HepG2 (cell line): Measurements from ENCODE around the gene CPXM2. TPM values are rescaled to one million over a fixed set of nuclear protein-coding genes. Genes with fewer than 3 reads are reported as not detected.

Source experiments
- ATAC-seq: fragments of 200-7000 bp; cut with Tn5 transposase; 3 replicates; pipeline ENCODE4 v1.9.1; 2020; ENCODE audit warnings: mild to moderate bottlenecking, moderate library complexity
- BruUV-seq: library from RNA; stranded (reverse); fragments of 400-500 nt; replicated peaks from 2 replicates; lab custom pipeline; 2021; lab: Mats Ljungman, UMichigan
- CTCF ChIA-PET: fragments of 300-600 bp; formaldehyde crosslinking; extraction: SDS; loops from one replicate; lab custom pipeline; 2021; ENCODE audit warnings: low total read pairs, inconsistent platforms, low intra/inter-chr PET ratio; lab: Yijun Ruan, JAX
- POLR2A ChIA-PET: fragments of 350-600 bp; sonication (Branson Sonifier 250); formaldehyde crosslinking; loops from one replicate; lab custom pipeline; 2020; ENCODE audit warnings: antibody characterized with exemption, inconsistent platforms; lab: Yijun Ruan, JAX
- DNase-seq: peaks from one replicate; pipeline ENCODE4 v3.0.0-alpha.2; 2015; ENCODE audit warnings: low spot score
- FAIRE-seq: peaks from 3 replicates; lab custom pipeline; 2011; peaks lifted over from hg19 to GRCh38; lab: Jason Lieb, UNC
- H2AFZ ChIP-seq: one replicate; pipeline ENCODE4 v1.6.1; 2011; ENCODE audit warnings: low read length, inconsistent platforms
- H3K27ac ChIP-seq: fragments of 300-600 bp; 3 replicates; pipeline ENCODE4 v1.8.0; 2011; ENCODE audit warnings: mixed run types, mild to moderate bottlenecking, mixed read lengths, low read length, inconsistent platforms; ENCODE audit not compliant: insufficient read depth; ENCODE audit errors: extremely low read length
- H3K27me3 ChIP-seq, 2 experiments: fragments of 200-600 bp in 1 of 2; 2 replicates in 1 of 2; 3 replicates in 1 of 2; pipeline versions ENCODE4 v1.6.0 to v1.8.0; 2011; ENCODE audit warnings: low read length in 2 of 2, mild to moderate bottlenecking in 2 of 2, moderate library complexity in 2 of 2, inconsistent platforms in 1 of 2; ENCODE audit not compliant: insufficient read depth in 2 of 2, control insufficient read depth in 1 of 2
- H3K36me3 ChIP-seq, 2 experiments: fragments of 200-600 bp in 1 of 2; replicated peaks in 1 of 2; 2 replicates in 1 of 2; 3 replicates in 1 of 2; pipeline versions ENCODE4 v1.5.1 to v1.8.0; 2011; ENCODE audit warnings: low read length in 2 of 2, inconsistent platforms in 1 of 2; ENCODE audit not compliant: insufficient read depth in 2 of 2, control insufficient read depth in 1 of 2
- H3K4me1 ChIP-seq: 2 replicates; pipeline ENCODE4 v1.5.1; 2012; ENCODE audit warnings: low read length, inconsistent platforms; ENCODE audit not compliant: insufficient read depth
- H3K4me2 ChIP-seq: 2 replicates; pipeline ENCODE4 v1.6.0; 2011; ENCODE audit warnings: low read depth, low read length, inconsistent platforms
- H3K4me3 ChIP-seq, 3 experiments: fragments of 200-600 bp in 1 of 3; sonication (generic), shearing (Covaris generic) in 1 of 3; replicated peaks in 1 of 3; 2 replicates each; pipeline ENCODE4 v1.5.1; 2011 to 2016; ENCODE audit warnings: low read length in 3 of 3, inconsistent platforms in 2 of 3, low read depth in 2 of 3, mild to moderate bottlenecking in 2 of 3, control low read depth in 1 of 3, mixed read lengths in 1 of 3; ENCODE audit not compliant: insufficient read depth in 1 of 3
- H3K79me2 ChIP-seq: one replicate; pipeline ENCODE4 v1.6.1; 2011; ENCODE audit warnings: low read length, inconsistent platforms; ENCODE audit not compliant: insufficient read depth
- H3K9ac ChIP-seq: 2 replicates; pipeline ENCODE4 v1.6.0; 2011; ENCODE audit warnings: mild to moderate bottlenecking, low read depth, low read length, inconsistent platforms; ENCODE audit not compliant: insufficient read depth
- H3K9me3 ChIP-seq: 2 replicates; pipeline ENCODE4 v1.5.1; 2012; ENCODE audit warnings: mild to moderate bottlenecking, low read length
- H4K20me1 ChIP-seq: 2 replicates; pipeline ENCODE4 v1.6.0; 2011; ENCODE audit warnings: inconsistent platforms, mild to moderate bottlenecking, low read length, moderate library complexity; ENCODE audit not compliant: insufficient read depth
- CBX2 ChIP-seq, 2 experiments: fragments of 200-600 bp in 1 of 2; sonication (generic); formaldehyde crosslinking in 1 of 2; IDR thresholded peaks; 2 replicates each; pipeline versions ENCODE4 v1.7.0 to v1.8.1; 2018 to 2022; ENCODE audit warnings: low read depth in 2 of 2, low read length in 1 of 2, mild to moderate bottlenecking in 1 of 2, missing genetic modification reagents in 1 of 2
- FOXM1 ChIP-seq: sonication (generic); formaldehyde crosslinking; IDR thresholded peaks from 2 replicates; pipeline ENCODE4 v1.5.0; 2020; ENCODE audit warnings: missing genetic modification reagents
- NFE2 ChIP-seq: sonication (generic); formaldehyde crosslinking; IDR thresholded peaks from 2 replicates; pipeline ENCODE4 v1.4.0; 2020; ENCODE audit warnings: missing genetic modification reagents
- NFRKB ChIP-seq: fragments of 450-650 bp; IDR thresholded peaks from 2 replicates; pipeline ENCODE4 v1.6.1; 2017
- POGZ ChIP-seq: sonication (generic); formaldehyde crosslinking; IDR thresholded peaks from 2 replicates; pipeline ENCODE4 v1.4.0; 2020; ENCODE audit warnings: mild to moderate bottlenecking, missing genetic modification reagents
- XBP1 ChIP-seq: sonication (generic); formaldehyde crosslinking; IDR thresholded peaks from 2 replicates; pipeline ENCODE4 v1.5.0; 2020; ENCODE audit warnings: missing genetic modification reagents
- ZKSCAN8 ChIP-seq: IDR thresholded peaks from 2 replicates; pipeline ENCODE4 v1.6.1; 2016; ENCODE audit warnings: borderline replicate concordance, missing genetic modification reagents, missing compliant biosample characterization
- ZNF615 ChIP-seq: sonication (generic); formaldehyde crosslinking; IDR thresholded peaks from 2 replicates; pipeline ENCODE4 v1.5.0; 2020; ENCODE audit warnings: mild to moderate bottlenecking, missing genetic modification reagents, borderline replicate concordance
- ZNF775 ChIP-seq: sonication (generic); formaldehyde crosslinking; IDR thresholded peaks from 2 replicates; pipeline ENCODE4 v1.4.0; 2020; ENCODE audit warnings: missing genetic modification reagents, mild to moderate bottlenecking, moderate library complexity, borderline replicate concordance
- WGBS: methylation state at CpG from one replicate; pipeline ENCODE4 v1.1.6; 2017; ENCODE audit warnings: low lambda C conversion rate; 5-methylcytosine and 5-hydroxymethylcytosine counted together
- in situ Hi-C: cut with HindIII; loops from 2 replicates; pipeline ENCODE4 v1.10.0; 2017; ENCODE audit warnings: low pct_unique_long_range_greater_than_20kb; ENCODE audit not compliant: extremely low pct_ligation_motif_present
- intact Hi-C: fragments of 100-400 bp; cut with micrococcal nuclease; formaldehyde crosslinking; loops from one replicate; pipeline ENCODE4 v1.10.0; 2022; ENCODE audit not compliant: unreplicated experiment
- polyA plus RNA-seq, 8 experiments: library from polyadenylated mRNA; depleted of rRNA in 3 of 8; stranded (reverse) in 7 of 8; unstranded in 1 of 8; fragments of >200 nt; fragmentation: Illumina TruSeq in 4 of 8; extraction: Trizol in 4 of 8; gene quantifications; 2 replicates each; pipeline versions ENCODE4 v1.2.1 to v1.2.3, GENCODE V29; 2011 to 2016; ENCODE audit warnings: low read depth in 4 of 8, missing spikeins in 1 of 8, mixed read lengths in 1 of 8; ENCODE audit not compliant: insufficient read depth in 1 of 8
- total RNA-seq, 5 experiments: library from RNA; depleted of rRNA; stranded (reverse); fragments of >200 nt; fragmentation: Illumina TruSeq; extraction: Trizol; gene quantifications; 2 replicates each; pipeline ENCODE4 v1.2.3, GENCODE V29; 2016; ENCODE audit warnings: low read depth in 1 of 5
- TF ChIP-seq, protein P1 (sequence below): sonication (generic); formaldehyde crosslinking; IDR thresholded peaks from 2 replicates; pipeline ENCODE4 v1.5.1; 2020; ENCODE audit warnings: mild to moderate bottlenecking, missing genetic modification reagents, moderate library complexity
- TF ChIP-seq, protein P2 (sequence below): sonication (generic); formaldehyde crosslinking; IDR thresholded peaks from 2 replicates; pipeline ENCODE4 v1.8.1; 2022; ENCODE audit warnings: mild to moderate bottlenecking, missing genetic modification reagents
- TF ChIP-seq, protein P3 (sequence below): conservative IDR thresholded peaks from 2 replicates; pipeline ENCODE4 v1.6.1; 2018; ENCODE audit warnings: missing genetic modification reagents

The CPXM2 gene
- total and polyA plus RNA-seq, 2 of the 13 experiments (the other 11 are each of a cell fraction or from before 2014, with no cell fraction given) = 0.03 TPM; not detected in 1

DNA sequence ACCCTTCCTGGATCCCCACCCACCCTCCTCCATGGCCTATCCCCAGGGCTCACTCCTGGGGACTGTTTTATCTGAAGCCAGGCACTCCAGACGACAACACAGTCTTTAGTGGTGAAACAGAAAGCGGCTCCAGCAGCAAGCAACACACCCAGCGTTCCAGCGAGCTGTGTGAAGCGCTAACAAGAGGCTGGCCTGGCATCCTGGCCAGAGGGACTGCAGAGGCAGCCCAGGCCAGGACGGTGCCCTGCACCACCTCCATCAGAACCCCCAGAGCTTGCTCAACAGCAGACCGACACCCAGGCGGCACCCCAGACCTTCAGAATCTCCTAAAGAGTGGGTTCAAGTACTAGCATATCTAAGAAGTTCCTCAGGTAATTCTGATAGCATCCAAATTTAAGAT, 2.0 kb upstream of the CPXM2 start:
- in situ Hi-C loops = no loop called here

More for the DNA sequence above, 2.0 kb upstream of the CPXM2 start:
- ATAC-seq = no peak
- H2AFZ ChIP-seq = no peak overlapping the region
- 10% methylated on average over 2 of the region's 8 CpGs for WGBS
- no peak for TF ChIP-seq NFRKB
- TF ChIP-seq, protein P1, sequence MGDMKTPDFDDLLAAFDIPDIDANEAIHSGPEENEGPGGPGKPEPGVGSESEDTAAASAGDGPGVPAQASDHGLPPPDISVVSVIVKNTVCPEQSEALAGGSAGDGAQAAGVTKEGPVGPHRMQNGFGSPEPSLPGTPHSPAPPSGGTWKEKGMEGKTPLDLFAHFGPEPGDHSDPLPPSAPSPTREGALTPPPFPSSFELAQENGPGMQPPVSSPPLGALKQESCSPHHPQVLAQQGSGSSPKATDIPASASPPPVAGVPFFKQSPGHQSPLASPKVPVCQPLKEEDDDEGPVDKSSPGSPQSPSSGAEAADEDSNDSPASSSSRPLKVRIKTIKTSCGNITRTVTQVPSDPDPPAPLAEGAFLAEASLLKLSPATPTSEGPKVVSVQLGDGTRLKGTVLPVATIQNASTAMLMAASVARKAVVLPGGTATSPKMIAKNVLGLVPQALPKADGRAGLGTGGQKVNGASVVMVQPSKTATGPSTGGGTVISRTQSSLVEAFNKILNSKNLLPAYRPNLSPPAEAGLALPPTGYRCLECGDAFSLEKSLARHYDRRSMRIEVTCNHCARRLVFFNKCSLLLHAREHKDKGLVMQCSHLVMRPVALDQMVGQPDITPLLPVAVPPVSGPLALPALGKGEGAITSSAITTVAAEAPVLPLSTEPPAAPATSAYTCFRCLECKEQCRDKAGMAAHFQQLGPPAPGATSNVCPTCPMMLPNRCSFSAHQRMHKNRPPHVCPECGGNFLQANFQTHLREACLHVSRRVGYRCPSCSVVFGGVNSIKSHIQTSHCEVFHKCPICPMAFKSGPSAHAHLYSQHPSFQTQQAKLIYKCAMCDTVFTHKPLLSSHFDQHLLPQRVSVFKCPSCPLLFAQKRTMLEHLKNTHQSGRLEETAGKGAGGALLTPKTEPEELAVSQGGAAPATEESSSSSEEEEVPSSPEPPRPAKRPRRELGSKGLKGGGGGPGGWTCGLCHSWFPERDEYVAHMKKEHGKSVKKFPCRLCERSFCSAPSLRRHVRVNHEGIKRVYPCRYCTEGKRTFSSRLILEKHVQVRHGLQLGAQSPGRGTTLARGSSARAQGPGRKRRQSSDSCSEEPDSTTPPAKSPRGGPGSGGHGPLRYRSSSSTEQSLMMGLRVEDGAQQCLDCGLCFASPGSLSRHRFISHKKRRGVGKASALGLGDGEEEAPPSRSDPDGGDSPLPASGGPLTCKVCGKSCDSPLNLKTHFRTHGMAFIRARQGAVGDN (CRISPR knock-in tag) = no peak
- TF ChIP-seq CBX2 (IDR thresholded peaks at IDR 0.05; ENCODE audit: low read depth, low read length) = no peak
- no peak for TF ChIP-seq CBX2 (CRISPR knock-in tag; IDR thresholded peaks at IDR 0.05; ENCODE audit: low read depth)
- no peak for TF ChIP-seq ZKSCAN8
- TF ChIP-seq, protein P2, sequence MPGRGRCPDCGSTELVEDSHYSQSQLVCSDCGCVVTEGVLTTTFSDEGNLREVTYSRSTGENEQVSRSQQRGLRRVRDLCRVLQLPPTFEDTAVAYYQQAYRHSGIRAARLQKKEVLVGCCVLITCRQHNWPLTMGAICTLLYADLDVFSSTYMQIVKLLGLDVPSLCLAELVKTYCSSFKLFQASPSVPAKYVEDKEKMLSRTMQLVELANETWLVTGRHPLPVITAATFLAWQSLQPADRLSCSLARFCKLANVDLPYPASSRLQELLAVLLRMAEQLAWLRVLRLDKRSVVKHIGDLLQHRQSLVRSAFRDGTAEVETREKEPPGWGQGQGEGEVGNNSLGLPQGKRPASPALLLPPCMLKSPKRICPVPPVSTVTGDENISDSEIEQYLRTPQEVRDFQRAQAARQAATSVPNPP = no peak
- TF ChIP-seq ZNF615 = no peak
- TF ChIP-seq ZNF775 (CRISPR knock-in tag) = no peak
- no peak for TF ChIP-seq POGZ (CRISPR knock-in tag)
- TF ChIP-seq XBP1 (CRISPR knock-in tag) = no peak
- TF ChIP-seq NFE2 (CRISPR knock-in tag) = no peak
- no peak for TF ChIP-seq FOXM1 (CRISPR knock-in tag)
- TF ChIP-seq, protein P3, sequence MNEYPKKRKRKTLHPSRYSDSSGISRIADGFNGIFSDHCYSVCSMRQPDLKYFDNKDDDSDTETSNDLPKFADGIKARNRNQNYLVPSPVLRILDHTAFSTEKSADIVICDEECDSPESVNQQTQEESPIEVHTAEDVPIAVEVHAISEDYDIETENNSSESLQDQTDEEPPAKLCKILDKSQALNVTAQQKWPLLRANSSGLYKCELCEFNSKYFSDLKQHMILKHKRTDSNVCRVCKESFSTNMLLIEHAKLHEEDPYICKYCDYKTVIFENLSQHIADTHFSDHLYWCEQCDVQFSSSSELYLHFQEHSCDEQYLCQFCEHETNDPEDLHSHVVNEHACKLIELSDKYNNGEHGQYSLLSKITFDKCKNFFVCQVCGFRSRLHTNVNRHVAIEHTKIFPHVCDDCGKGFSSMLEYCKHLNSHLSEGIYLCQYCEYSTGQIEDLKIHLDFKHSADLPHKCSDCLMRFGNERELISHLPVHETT (CRISPR knock-in tag) = no peak
- intact Hi-C loops = no loop called here
- H3K4me1 ChIP-seq = no peaks in the 10 kb centered on the region
- no TSS peak for BruUV-seq
- no peaks in the 10 kb centered on the region for H3K9me3 ChIP-seq
- no peaks in the 10 kb centered on the region for H3K79me2 ChIP-seq
- no peak for DNase-seq
- no peak overlapping the region for H3K4me3 ChIP-seq
- ChIA-PET CTCF (no interaction called here), POLR2A (no interaction called here)
- H3K27ac ChIP-seq = no peak overlapping the region
- no peaks in the 10 kb centered on the region for H3K36me3 ChIP-seq
- H3K9ac ChIP-seq = no peak overlapping the region
- H4K20me1 ChIP-seq = no peaks in the 10 kb centered on the region
- peaks cover 0 to 13% of the 10 kb centered on the region in 2 experiments; a peak in 1 of 5 replicates for H3K27me3 ChIP-seq
- FAIRE-seq = no peak
- H3K4me2 ChIP-seq = no peak overlapping the region
